Measurements from ENCODE around the gene EPS8L2. TPM values are rescaled to one million over a fixed set of nuclear protein-coding genes. Genes with fewer than 3 reads are reported as not detected.

Gene EPS8L2
- total RNA-seq (100 to 1,000 TPM; 114 to 190 TPM), polyA plus RNA-seq (ENCODE audit: insufficient read length in 6 of 6) (10 to 100 TPM; 52.5 to 92.2 (median 76.8) TPM)
- long read RNA-seq, donor 1, partial matches to known transcripts, result 0 of 6 reads
- long read RNA-seq, donor 1, other reads (novel, unspliced or antisense), result 0 of 6 reads
- long read RNA-seq, donor 2, partial matches to known transcripts, result 18 of 25 reads
- long read RNA-seq, donor 2, other reads (novel, unspliced or antisense), result 0 of 25 reads
- long read RNA-seq, donor 3, partial matches to known transcripts, result 0 of 5 reads
- long read RNA-seq, donor 3, other reads (novel, unspliced or antisense), result 0 of 5 reads
- long read RNA-seq, donor 4, transcript EPS8L2-201 (21 exons, 3,148 nt), result major isoform, 13 of 28 reads
- long read RNA-seq, donor 4, partial matches to known transcripts, result 2 of 28 reads
- long read RNA-seq, donor 4, other reads (novel, unspliced or antisense), result 7 of 28 reads
- long read RNA-seq, donor 5, partial matches to known transcripts, result 11 of 17 reads
- long read RNA-seq, donor 5, other reads (novel, unspliced or antisense), result 0 of 17 reads
- long read RNA-seq, donor 6, partial matches to known transcripts, result 0 of 6 reads
- long read RNA-seq, donor 6, other reads (novel, unspliced or antisense), result 0 of 6 reads
- long read RNA-seq, donor 7, transcript EPS8L2-201 (21 exons, 3,148 nt), result major isoform, 5 of 6 reads
- long read RNA-seq, donor 7, partial matches to known transcripts, result 0 of 6 reads
- long read RNA-seq, donor 7, other reads (novel, unspliced or antisense), result 0 of 6 reads
- long read RNA-seq, donor 8, transcript EPS8L2-201 (21 exons, 3,148 nt), result major isoform, 5 of 13 reads
- long read RNA-seq, donor 8, partial matches to known transcripts, result 6 of 13 reads
- long read RNA-seq, donor 8, other reads (novel, unspliced or antisense), result 0 of 13 reads
- long read RNA-seq, donor 9, result 0 reads
- long read RNA-seq, donor 10, transcript EPS8L2-201 (21 exons, 3,148 nt), result major isoform, 6 of 22 reads
- long read RNA-seq, donor 10, partial matches to known transcripts, result 6 of 22 reads
- long read RNA-seq, donor 10, other reads (novel, unspliced or antisense), result 4 of 22 reads
- long read RNA-seq, donor 11, partial matches to known transcripts, result 10 of 10 reads
- long read RNA-seq, donor 11, other reads (novel, unspliced or antisense), result 0 of 10 reads
- long read RNA-seq, donor 12, transcript EPS8L2-201 (21 exons, 3,148 nt), result major isoform, 7 of 9 reads
- long read RNA-seq, donor 12, partial matches to known transcripts, result 0 of 9 reads
- long read RNA-seq, donor 12, other reads (novel, unspliced or antisense), result 0 of 9 reads

DNA sequence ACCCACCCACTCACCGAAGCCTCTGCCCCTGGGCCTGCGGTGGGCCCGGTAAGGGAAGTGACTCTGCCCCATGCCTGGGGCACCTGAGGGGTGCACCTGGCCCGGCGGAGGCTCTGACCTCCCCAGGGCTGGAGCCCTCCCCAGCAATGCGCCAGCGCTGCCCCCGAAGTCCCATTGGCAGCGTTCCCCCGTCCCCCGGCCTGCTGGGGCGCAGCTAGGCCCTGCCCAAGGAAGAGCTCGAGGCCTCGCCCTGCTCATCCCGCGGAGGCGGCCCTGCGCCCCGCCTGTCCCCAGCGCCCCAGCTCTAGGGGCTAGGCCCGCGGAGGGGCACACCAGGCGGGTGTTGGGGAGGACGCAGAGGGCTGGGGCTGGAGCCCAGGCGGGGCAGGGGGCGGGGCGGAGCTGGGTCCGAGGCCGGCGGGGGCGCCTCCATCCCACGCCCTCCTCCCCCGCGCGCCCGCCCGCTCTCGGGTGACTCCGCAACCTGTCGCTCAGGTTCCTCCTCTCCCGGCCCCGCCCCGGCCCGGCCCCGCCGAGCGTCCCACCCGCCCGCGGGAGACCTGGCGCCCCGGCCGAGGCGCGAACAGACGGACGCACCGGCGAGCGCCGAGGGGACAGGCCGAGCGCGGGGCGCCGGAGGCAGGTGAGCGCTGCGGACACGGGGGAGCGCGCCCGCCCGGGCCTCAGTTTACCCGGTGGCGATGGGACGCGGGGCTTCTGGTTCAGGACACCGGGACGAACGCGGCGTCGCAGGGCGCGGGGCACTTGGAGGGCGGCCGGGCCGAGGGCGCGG, at the start of gene EPS8L2:
TSS of gene EPS8L2 (plus strand) at position 586 of the 793 bp plus-strand sequence. CDS start 3,177 bp downstream, outside the sequence.
- TF ChIP-seq, protein P1, sequence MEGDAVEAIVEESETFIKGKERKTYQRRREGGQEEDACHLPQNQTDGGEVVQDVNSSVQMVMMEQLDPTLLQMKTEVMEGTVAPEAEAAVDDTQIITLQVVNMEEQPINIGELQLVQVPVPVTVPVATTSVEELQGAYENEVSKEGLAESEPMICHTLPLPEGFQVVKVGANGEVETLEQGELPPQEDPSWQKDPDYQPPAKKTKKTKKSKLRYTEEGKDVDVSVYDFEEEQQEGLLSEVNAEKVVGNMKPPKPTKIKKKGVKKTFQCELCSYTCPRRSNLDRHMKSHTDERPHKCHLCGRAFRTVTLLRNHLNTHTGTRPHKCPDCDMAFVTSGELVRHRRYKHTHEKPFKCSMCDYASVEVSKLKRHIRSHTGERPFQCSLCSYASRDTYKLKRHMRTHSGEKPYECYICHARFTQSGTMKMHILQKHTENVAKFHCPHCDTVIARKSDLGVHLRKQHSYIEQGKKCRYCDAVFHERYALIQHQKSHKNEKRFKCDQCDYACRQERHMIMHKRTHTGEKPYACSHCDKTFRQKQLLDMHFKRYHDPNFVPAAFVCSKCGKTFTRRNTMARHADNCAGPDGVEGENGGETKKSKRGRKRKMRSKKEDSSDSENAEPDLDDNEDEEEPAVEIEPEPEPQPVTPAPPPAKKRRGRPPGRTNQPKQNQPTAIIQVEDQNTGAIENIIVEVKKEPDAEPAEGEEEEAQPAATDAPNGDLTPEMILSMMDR (IDR thresholded peaks at IDR 0.05), result no peak
- Histone ChIP-seq H3K36me3 (peaks cover 0 to 33% of the 10 kb centered on the region in 2 donors), H3K4me1 (peaks cover 14 to 63% of the 10 kb centered on the region in 2 donors), H3K9me3 (no peaks in the 10 kb centered on the region), H3K4me3 (peak within 1 kb of the TSS; percentile 40 to 50), H3K27ac (peak within 1 kb of the TSS; percentile 59 to 72), H3K27me3 (peaks cover 0 to 57% of the 10 kb centered on the region in 2 donors)
- ATAC-seq (peak; percentile 64), DNase-seq (peak in 2 of 4 donors; percentile 78 to 92)
- intact Hi-C loops (cut with DNase I), result no loop called here

DNA sequence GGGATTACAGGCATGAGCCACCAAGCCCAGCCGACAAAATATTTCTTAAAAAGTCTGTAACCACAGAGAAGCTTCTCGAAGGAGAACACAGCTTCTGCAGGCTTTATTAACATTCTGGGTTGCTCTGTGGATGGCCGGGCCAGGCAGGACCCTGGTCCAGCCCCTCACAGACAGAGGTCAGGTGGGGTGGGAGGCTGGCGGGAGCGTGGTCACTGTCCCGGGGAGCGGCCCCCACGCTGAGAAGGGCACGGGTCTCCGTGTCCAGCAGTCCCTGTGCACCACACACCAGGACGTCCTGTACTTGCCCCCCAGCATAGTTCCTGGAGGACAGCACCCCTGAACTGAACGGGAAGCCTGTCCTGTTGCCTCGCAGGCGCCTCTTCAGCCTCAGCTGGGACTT, 49.6 kb upstream of the EPS8L2 start:
- Histone ChIP-seq H3K4me3 (no peak overlapping the region), H3K36me3 (peaks cover 0 to 72% of the 10 kb centered on the region in 2 donors), H3K27me3 (no peaks in the 10 kb centered on the region), H3K4me1 (no peaks in the 10 kb centered on the region), H3K9me3 (no peaks in the 10 kb centered on the region), H3K27ac (no peak overlapping the region)
- DNase-seq (peak in 1 of 4 donors; percentile 67), ATAC-seq (no peak)
- TF ChIP-seq, protein P1 (IDR thresholded peaks at IDR 0.05), result no peak
- intact Hi-C loops (cut with DNase I), result no loop called here

DNA sequence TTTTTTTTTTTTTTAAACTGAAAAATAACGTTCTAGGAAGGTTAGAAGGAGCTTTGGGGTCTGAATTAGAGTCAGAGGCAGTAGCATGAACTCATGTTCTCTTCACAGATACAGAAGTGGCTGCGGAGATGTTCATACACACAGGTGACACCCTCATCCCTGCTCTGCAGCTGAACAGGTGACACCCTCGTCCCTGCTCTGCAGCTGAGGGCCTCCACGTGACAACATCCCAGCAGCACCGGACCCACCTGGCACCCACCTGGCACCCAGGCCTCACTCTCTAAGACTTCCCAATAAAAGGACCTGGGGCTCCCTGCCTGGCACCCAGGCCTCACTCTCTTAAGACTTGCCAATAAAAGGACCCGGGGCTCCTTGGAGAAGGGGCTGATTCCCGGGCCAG, 49.2 kb upstream of the EPS8L2 start:
- no peak overlapping the region for H3K27ac ChIP-seq
- no peak overlapping the region for H3K4me3 ChIP-seq
- TF ChIP-seq, protein P1 (IDR thresholded peaks at IDR 0.05), result no peak
- H3K36me3 ChIP-seq, result peaks cover 0 to 68% of the 10 kb centered on the region in 2 donors
- H3K27me3 ChIP-seq, result no peaks in the 10 kb centered on the region
- ATAC-seq (no peak), DNase-seq (no peak)
- intact Hi-C loops (cut with DNase I), result no loop called here
- no peaks in the 10 kb centered on the region for H3K4me1 ChIP-seq
- no peaks in the 10 kb centered on the region for H3K9me3 ChIP-seq

DNA sequence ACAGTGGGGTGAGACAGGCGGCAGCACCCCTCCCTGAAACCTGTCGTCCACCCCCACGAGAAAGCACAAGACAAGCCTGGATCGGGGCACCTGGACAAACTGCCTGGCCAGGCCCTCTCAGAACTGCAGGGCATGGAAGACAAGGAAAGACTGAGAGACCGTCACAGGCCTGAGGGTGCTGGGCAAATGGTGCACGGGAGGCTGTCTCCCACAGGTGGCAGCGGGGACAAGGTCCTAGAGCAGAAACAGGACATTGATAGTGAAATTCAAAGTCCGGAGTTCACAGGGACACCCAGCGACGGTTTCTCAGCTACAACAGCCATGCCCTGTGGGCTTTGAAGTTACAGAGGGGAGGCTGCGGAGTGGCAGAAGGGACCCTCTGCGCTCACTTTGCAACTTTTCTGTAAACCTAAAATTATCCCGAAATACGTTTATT, 48.3 kb upstream of the EPS8L2 start:
- H3K9me3 ChIP-seq, result no peaks in the 10 kb centered on the region
- intact Hi-C loops (cut with DNase I), result no loop called here
- no peak for ATAC-seq
- no peak overlapping the region for H3K4me3 ChIP-seq
- no peak for DNase-seq
- H3K27ac ChIP-seq, result no peak overlapping the region
- no peaks in the 10 kb centered on the region for H3K4me1 ChIP-seq
- TF ChIP-seq, protein P1 (IDR thresholded peaks at IDR 0.05), result no peak
- peaks cover 0 to 62% of the 10 kb centered on the region in 2 donors for H3K36me3 ChIP-seq
- no peaks in the 10 kb centered on the region for H3K27me3 ChIP-seq
